Measurements from ENCODE around the gene DZIP1. TPM values are rescaled to one million over a fixed set of nuclear protein-coding genes. Genes with fewer than 3 reads are reported as not detected.

The DZIP1 gene
- total RNA-seq, 1 donor from 2014 or later = 11.0 TPM

- Histone ChIP-seq H3K36me3 (ENCODE audit: control insufficient read depth in 3 of 3, insufficient read depth in 3 of 3, low read length in 3 of 3) (no peaks in the 10 kb centered on the region), H3K4me3 (ENCODE audit: low read length in 3 of 3) (peak overlapping the region in 2 of 3 donors; percentile 1 to 31), H3K9ac (ENCODE audit: low read depth in 1 of 3, low read length in 3 of 3) (peak overlapping the region in 1 of 3 donors; percentile 9), H3K4me1 (ENCODE audit: control insufficient read depth in 3 of 3, insufficient read depth in 3 of 3, low read length in 3 of 3) (peaks cover 5 to 18% (median 13%) of the 10 kb centered on the region in 3 donors), H3K27ac (ENCODE audit: low read depth, low read length) (peak overlapping the region; percentile 14), H3K27me3 (ENCODE audit: control insufficient read depth in 3 of 3, insufficient read depth in 3 of 3, low read length in 3 of 3) (peaks cover 0 to under 1% (median 0%) of the 10 kb centered on the region in 3 donors), H3K9me3 (ENCODE audit: control insufficient read depth in 3 of 3, low read length in 3 of 3) (no peaks in the 10 kb centered on the region)
These were observed 103.6 kb downstream of the DZIP1 start for GRCh38 chr13:95540888-95541287.

- Histone ChIP-seq H3K4me3 (ENCODE audit: low read length in 3 of 3) (no peak overlapping the region), H3K9me3 (ENCODE audit: control insufficient read depth in 3 of 3, low read length in 3 of 3) (no peaks in the 10 kb centered on the region), H3K36me3 (ENCODE audit: control insufficient read depth in 3 of 3, insufficient read depth in 3 of 3, low read length in 3 of 3) (no peaks in the 10 kb centered on the region), H3K4me1 (ENCODE audit: control insufficient read depth in 3 of 3, insufficient read depth in 3 of 3, low read length in 3 of 3) (peaks cover 5 to 20% (median 13%) of the 10 kb centered on the region in 3 donors), H3K9ac (ENCODE audit: low read depth in 1 of 3, low read length in 3 of 3) (no peak overlapping the region), H3K27me3 (ENCODE audit: control insufficient read depth in 3 of 3, insufficient read depth in 3 of 3, low read length in 3 of 3) (peaks cover 0 to 2% (median 0%) of the 10 kb centered on the region in 3 donors), H3K27ac (ENCODE audit: low read depth, low read length) (no peak overlapping the region)
These were observed 107.8 kb downstream of the DZIP1 start for GRCh38 chr13:95536632-95537241.

- Histone ChIP-seq H3K27ac (ENCODE audit: low read depth, low read length) (no peak overlapping the region), H3K27me3 (ENCODE audit: control insufficient read depth in 3 of 3, insufficient read depth in 3 of 3, low read length in 3 of 3) (peaks cover 0 to 2% (median 0%) of the 10 kb centered on the region in 3 donors), H3K36me3 (ENCODE audit: control insufficient read depth in 3 of 3, insufficient read depth in 3 of 3, low read length in 3 of 3) (no peaks in the 10 kb centered on the region), H3K4me3 (ENCODE audit: low read length in 3 of 3) (no peak overlapping the region), H3K9ac (ENCODE audit: low read depth in 1 of 3, low read length in 3 of 3) (no peak overlapping the region), H3K9me3 (ENCODE audit: control insufficient read depth in 3 of 3, low read length in 3 of 3) (no peaks in the 10 kb centered on the region), H3K4me1 (ENCODE audit: control insufficient read depth in 3 of 3, insufficient read depth in 3 of 3, low read length in 3 of 3) (peaks cover 0 to 7% (median 0%) of the 10 kb centered on the region in 3 donors)
These were observed 109.3 kb downstream of the DZIP1 start for GRCh38 chr13:95535243-95535642.

GRCh38 chr13:95533545-95534160 lies 110.9 kb downstream of the DZIP1 start:
- H3K4me3 ChIP-seq (ENCODE audit: low read length in 3 of 3) = no peak overlapping the region
- H3K4me1 ChIP-seq (ENCODE audit: control insufficient read depth in 3 of 3, insufficient read depth in 3 of 3, low read length in 3 of 3) = peaks cover 0 to 6% (median 0%) of the 10 kb centered on the region in 3 donors
- H3K9me3 ChIP-seq (ENCODE audit: control insufficient read depth in 3 of 3, low read length in 3 of 3) = no peaks in the 10 kb centered on the region
- H3K9ac ChIP-seq (ENCODE audit: low read depth in 1 of 3, low read length in 3 of 3) = no peak overlapping the region
- peaks cover 0 to 2% (median 0%) of the 10 kb centered on the region in 3 donors for H3K27me3 ChIP-seq (ENCODE audit: control insufficient read depth in 3 of 3, insufficient read depth in 3 of 3, low read length in 3 of 3)
- no peak overlapping the region for H3K27ac ChIP-seq (ENCODE audit: low read depth, low read length)
- H3K36me3 ChIP-seq (ENCODE audit: control insufficient read depth in 3 of 3, insufficient read depth in 3 of 3, low read length in 3 of 3) = no peaks in the 10 kb centered on the region

- no peak overlapping the region for H3K9ac ChIP-seq (ENCODE audit: low read depth in 1 of 3, low read length in 3 of 3)
- no peak overlapping the region for H3K27ac ChIP-seq (ENCODE audit: low read depth, low read length)
- H3K36me3 ChIP-seq (ENCODE audit: control insufficient read depth in 3 of 3, insufficient read depth in 3 of 3, low read length in 3 of 3) = no peaks in the 10 kb centered on the region
- H3K4me3 ChIP-seq (ENCODE audit: low read length in 3 of 3) = no peak overlapping the region
- H3K4me1 ChIP-seq (ENCODE audit: control insufficient read depth in 3 of 3, insufficient read depth in 3 of 3, low read length in 3 of 3) = no peaks in the 10 kb centered on the region
- H3K9me3 ChIP-seq (ENCODE audit: control insufficient read depth in 3 of 3, low read length in 3 of 3) = no peaks in the 10 kb centered on the region
- H3K27me3 ChIP-seq (ENCODE audit: control insufficient read depth in 3 of 3, insufficient read depth in 3 of 3, low read length in 3 of 3) = no peaks in the 10 kb centered on the region
These were observed 114.3 kb downstream of the DZIP1 start for GRCh38 chr13:95530178-95530577.

Other genes starting within 250 kb of the DZIP1 start
- 13.6 TPM for gene CLDN10, start 92.0 kb downstream of the DZIP1 start, total RNA-seq
- 23.5 TPM for gene DNAJC3, start 32.4 kb upstream of the DZIP1 start, total RNA-seq

Data from skeletal muscle tissue (tissue), 4 donors.